Naive thymus-derived CD8-positive, alpha-beta T cell (primary cell): ENCODE measurements around the gene RLF. TPM values are rescaled to one million over a fixed set of nuclear protein-coding genes. Genes with fewer than 3 reads are reported as not detected.

Source experiments
- ATAC-seq, 2 donors: fragments of 150-1000 bp; cut with Tn5 transposase in 1 of 2; sonication (Bioruptor Pico), chemical (Tn5 transposase) in 1 of 2; 1 replicate in 1 of 2; 2 replicates in 1 of 2; pipeline ENCODE4 v1.10.0; 2021; ENCODE audit warnings: mild to moderate bottlenecking in 2 of 2, moderate library complexity in 2 of 2
- POLR2A ChIA-PET: fragments of 350-600 bp; sonication (Branson Sonifier 250); formaldehyde crosslinking; loops from one replicate; lab custom pipeline; 2021; ENCODE audit warnings: antibody characterized with exemption; lab: Charles Lee
- DNase-seq, 10 donors: peaks; one replicate each; pipeline versions ENCODE4 v3.0.0 to v3.0.0-alpha.2; 2020 to 2022
- H3K27ac Mint-ChIP-seq, 10 donors: one replicate each; pipeline ENCODE4 v1.8.0; 2020 to 2022; ENCODE audit warnings: mild to moderate bottlenecking in 10 of 10, mixed read lengths in 10 of 10, moderate library complexity in 4 of 10, inconsistent platforms in 1 of 10
- H3K27me3 Mint-ChIP-seq, 5 donors: one replicate each; pipeline ENCODE4 v1.8.0; 2021 to 2022; ENCODE audit warnings: mixed read lengths in 5 of 5
- H3K36me3 Mint-ChIP-seq, 3 donors: one replicate each; pipeline ENCODE4 v1.8.0; 2020 to 2022; ENCODE audit warnings: mixed read lengths in 3 of 3, mild to moderate bottlenecking in 2 of 3, inconsistent platforms in 1 of 3
- H3K4me1 Mint-ChIP-seq, 4 donors: one replicate each; pipeline ENCODE4 v1.8.0; 2021 to 2022; ENCODE audit warnings: mixed read lengths in 4 of 4
- H3K4me3 Mint-ChIP-seq, 10 donors: one replicate each; pipeline ENCODE4 v1.8.0; 2020 to 2022; ENCODE audit warnings: mild to moderate bottlenecking in 10 of 10, mixed read lengths in 10 of 10, moderate library complexity in 6 of 10, inconsistent platforms in 1 of 10
- H3K9me3 Mint-ChIP-seq, 9 donors: one replicate each; pipeline ENCODE4 v1.8.0; 2020 to 2022; ENCODE audit warnings: mixed read lengths in 9 of 9, mild to moderate bottlenecking in 3 of 9, inconsistent platforms in 1 of 9, moderate library complexity in 1 of 9
- polyA plus RNA-seq, 3 donors: library from polyadenylated mRNA; unstranded; fragments of 300-500 nt; fragmentation: Illumina TruSeq; gene quantifications; one replicate each; pipeline ENCODE4 v1.2.3, GENCODE V29; 2021
- total RNA-seq, 8 experiments: library from RNA in 2 of 8; stranded (reverse) in 2 of 8; gene quantifications; one replicate each; pipeline ENCODE4 v1.2.3 and lab custom pipeline; 2021 to 2026

The RLF gene, protein sequence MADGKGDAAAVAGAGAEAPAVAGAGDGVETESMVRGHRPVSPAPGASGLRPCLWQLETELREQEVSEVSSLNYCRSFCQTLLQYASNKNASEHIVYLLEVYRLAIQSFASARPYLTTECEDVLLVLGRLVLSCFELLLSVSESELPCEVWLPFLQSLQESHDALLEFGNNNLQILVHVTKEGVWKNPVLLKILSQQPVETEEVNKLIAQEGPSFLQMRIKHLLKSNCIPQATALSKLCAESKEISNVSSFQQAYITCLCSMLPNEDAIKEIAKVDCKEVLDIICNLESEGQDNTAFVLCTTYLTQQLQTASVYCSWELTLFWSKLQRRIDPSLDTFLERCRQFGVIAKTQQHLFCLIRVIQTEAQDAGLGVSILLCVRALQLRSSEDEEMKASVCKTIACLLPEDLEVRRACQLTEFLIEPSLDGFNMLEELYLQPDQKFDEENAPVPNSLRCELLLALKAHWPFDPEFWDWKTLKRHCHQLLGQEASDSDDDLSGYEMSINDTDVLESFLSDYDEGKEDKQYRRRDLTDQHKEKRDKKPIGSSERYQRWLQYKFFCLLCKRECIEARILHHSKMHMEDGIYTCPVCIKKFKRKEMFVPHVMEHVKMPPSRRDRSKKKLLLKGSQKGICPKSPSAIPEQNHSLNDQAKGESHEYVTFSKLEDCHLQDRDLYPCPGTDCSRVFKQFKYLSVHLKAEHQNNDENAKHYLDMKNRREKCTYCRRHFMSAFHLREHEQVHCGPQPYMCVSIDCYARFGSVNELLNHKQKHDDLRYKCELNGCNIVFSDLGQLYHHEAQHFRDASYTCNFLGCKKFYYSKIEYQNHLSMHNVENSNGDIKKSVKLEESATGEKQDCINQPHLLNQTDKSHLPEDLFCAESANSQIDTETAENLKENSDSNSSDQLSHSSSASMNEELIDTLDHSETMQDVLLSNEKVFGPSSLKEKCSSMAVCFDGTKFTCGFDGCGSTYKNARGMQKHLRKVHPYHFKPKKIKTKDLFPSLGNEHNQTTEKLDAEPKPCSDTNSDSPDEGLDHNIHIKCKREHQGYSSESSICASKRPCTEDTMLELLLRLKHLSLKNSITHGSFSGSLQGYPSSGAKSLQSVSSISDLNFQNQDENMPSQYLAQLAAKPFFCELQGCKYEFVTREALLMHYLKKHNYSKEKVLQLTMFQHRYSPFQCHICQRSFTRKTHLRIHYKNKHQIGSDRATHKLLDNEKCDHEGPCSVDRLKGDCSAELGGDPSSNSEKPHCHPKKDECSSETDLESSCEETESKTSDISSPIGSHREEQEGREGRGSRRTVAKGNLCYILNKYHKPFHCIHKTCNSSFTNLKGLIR (N-terminal part only)
- 10 to 100 TPM; 25.2 to 25.9 TPM for total RNA-seq
- 1 to 10 TPM; 6.8 to 9.5 (median 8.7) TPM for polyA plus RNA-seq
- 80.7 to 187 (median 118) reads per million in 6 experiments for total RNA-seq (lab: John Stamatoyannopoulos, UW)

- peak; percentile 91 to 93 for ATAC-seq
- H3K36me3 Mint-ChIP-seq = peaks cover 0 to 3% (median 2%) of the 10 kb centered on the region in 3 donors
These were observed at the start of gene RLF for GRCh38 chr1:40161125-40161887. TSS of gene RLF (plus strand) at chr1:40161387. CDS start at chr1:40161400, 13 bp downstream.

DNA sequence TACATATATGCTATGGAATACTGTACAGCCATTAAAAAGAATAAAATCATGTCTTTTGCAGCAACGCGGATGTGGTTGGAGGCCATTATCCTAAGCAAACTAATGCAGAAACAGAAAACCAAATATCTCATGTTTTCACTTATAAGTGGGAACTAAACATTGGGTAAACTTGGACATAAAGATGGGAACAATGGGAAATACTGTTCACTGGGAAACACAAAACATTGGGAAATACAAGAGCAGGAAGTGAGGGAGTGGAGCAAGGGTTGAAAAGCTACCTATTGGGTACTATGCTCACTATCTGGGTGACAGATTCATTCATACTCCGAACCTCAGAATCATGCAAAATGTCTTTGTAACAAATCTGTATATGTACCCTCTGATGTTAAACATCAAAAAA lies 46.8 kb upstream of the RLF start:
- ATAC-seq = no peak
- Mint-ChIP-seq H3K4me1 (no peaks in the 10 kb centered on the region), H3K4me3 (no peak overlapping the region), H3K36me3 (peaks cover 0 to 21% (median 16%) of the 10 kb centered on the region in 3 donors), H3K27me3 (peaks cover 6 to 27% (median 18%) of the 10 kb centered on the region in 5 donors), H3K27ac (no peak overlapping the region), H3K9me3 (peaks cover 0 to 31% (median 25%) of the 10 kb centered on the region in 9 donors)
- POLR2A ChIA-PET = no interaction called here
- DNase-seq = no peak

More at GRCh38 chr1:40161125-40161887, at the start of gene RLF:
- H3K9me3 Mint-ChIP-seq = no peaks in the 10 kb centered on the region
- no peak within 1 kb of the TSS for H3K27ac Mint-ChIP-seq
- H3K4me1 Mint-ChIP-seq = peaks cover 6 to 25% (median 15%) of the 10 kb centered on the region in 4 donors
- no peaks in the 10 kb centered on the region for H3K27me3 Mint-ChIP-seq
- POLR2A ChIA-PET = interaction anchor here (0.7 to 2.2 kb wide), 8 partner anchors 12 to 155 kb away, joined by 3 to 5 read pairs (median 4); partner anchors contain the start of gene COL9A2
- DNase-seq = peak; percentile 90 to 97 (median 94)
- H3K4me3 Mint-ChIP-seq = peak within 1 kb of the TSS in 1 of 10 donors; percentile 20

DNA sequence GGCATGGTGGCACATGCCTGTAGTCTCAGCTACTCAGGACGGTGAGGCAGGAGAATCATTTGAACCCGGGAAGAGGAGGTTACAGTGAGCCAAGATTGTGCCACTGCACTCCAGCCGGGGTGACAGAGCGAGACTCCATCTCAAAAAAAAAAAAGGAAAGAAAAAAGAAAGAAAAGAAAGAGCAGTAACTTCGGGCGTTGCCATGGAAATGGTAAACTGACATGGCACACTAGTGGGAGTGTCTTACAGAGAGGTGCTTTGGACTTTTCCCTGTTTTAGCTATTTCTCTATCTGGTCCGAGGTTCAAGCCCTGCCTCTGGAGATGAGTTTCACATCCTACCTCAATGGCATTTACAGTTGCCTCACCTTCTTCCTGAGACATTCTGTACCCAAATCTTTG lies 41.1 kb upstream of the RLF start:
- H3K27me3 Mint-ChIP-seq = peaks cover 0 to 12% (median 0%) of the 10 kb centered on the region in 5 donors
- no peak for DNase-seq
- no peak for ATAC-seq

DNA sequence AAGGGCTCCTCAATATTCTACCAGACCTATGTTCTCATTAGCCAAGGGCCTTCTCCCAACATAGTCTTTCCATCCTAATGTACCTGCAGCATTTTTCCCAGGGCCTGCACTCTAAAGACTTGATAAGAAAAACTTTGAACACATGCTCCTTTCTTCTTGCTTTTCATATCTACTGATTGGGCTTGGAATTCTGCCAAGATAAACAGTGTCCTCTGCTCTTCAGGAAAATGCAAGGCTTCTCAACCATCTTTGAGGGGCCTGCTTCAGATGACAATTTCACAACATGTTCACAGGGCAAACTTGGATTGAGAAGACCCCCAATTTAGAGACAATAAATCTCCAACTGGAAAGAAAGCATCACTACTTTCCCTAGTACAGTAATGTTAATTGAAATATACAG lies 38.3 kb upstream of the RLF start:
- Mint-ChIP-seq H3K27ac (no peak overlapping the region), H3K36me3 (no peaks in the 10 kb centered on the region), H3K9me3 (no peaks in the 10 kb centered on the region), H3K27me3 (peaks cover 0 to 8% (median 0%) of the 10 kb centered on the region in 5 donors), H3K4me3 (no peak overlapping the region), H3K4me1 (no peaks in the 10 kb centered on the region)
- ATAC-seq (no peak), DNase-seq (no peak)
- POLR2A ChIA-PET = no interaction called here

More for the DNA sequence above, 41.1 kb upstream of the RLF start:
- Mint-ChIP-seq H3K4me1 (no peaks in the 10 kb centered on the region), H3K36me3 (no peaks in the 10 kb centered on the region), H3K4me3 (no peak overlapping the region), H3K9me3 (no peaks in the 10 kb centered on the region), H3K27ac (no peak overlapping the region)
- POLR2A ChIA-PET = no interaction called here

DNA sequence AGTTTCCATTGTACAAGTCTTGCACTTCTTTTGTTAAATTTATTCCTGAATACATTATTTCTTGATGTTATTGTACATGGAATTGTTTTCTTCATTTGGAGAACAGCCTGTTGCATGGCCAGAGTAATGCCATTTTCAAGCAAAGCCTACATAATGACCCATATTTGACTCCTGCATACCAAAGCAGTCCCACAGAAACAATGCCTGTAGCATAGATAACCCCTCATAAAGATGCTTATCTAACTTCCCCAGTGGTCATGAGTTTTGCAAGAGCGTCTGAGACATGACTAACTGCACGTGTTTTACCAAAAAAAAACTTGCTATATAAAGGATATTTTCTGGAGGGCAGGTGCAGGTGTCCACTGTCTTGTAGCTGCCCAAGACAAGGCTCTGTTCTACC lies 30.3 kb upstream of the RLF start:
- ATAC-seq (no peak), DNase-seq (no peak)
- H3K9me3 Mint-ChIP-seq = no peaks in the 10 kb centered on the region
- H3K4me3 Mint-ChIP-seq = no peak overlapping the region
- POLR2A ChIA-PET = no interaction called here
- no peak overlapping the region for H3K27ac Mint-ChIP-seq
- H3K36me3 Mint-ChIP-seq = peaks cover 0 to 3% (median 0%) of the 10 kb centered on the region in 3 donors
- peaks cover 5 to 28% (median 8%) of the 10 kb centered on the region in 5 donors for H3K27me3 Mint-ChIP-seq
- H3K4me1 Mint-ChIP-seq = no peaks in the 10 kb centered on the region

DNA sequence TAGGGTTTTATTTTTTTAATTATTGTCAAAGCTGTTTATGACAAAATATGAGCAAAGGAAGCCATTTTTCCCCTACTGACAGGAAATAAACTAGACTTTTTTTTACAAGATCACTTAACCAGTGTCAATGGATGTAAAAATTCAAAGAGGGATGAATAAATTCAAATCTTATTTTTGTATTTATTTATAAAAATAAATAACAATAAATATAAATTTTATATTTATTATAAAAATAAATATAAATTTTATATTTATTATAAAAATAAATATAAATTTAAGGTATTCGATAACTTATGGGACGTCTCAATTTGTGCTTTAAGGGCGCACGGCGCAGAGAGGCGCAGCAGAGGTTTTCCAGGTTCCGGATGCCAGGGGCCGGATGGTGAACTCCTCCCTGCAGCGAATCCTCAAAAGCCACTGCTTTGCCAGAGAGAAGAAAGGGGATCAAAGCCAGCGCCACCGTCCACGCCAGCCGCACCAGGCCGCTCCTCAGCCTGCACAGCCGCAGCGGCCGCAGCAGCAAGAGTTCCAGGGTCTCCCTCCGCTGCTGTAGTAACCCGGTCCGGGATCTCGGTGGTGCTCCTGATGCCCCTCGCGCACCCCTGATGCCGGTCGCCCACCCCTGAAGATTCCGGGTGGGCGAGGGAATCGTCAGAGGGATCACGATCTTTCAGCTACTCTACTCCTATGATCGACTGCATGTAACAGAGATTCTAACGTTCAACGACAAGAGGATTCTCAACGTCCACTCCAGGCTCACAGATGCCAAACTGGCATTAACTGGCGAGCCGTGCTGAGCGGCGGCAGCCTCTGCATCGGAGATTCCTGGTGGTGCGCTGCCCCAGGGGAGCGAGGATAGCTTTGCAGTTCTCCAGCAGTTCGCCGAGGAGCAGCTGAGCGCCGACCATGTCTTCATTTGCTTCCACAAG lies 28.5 kb upstream of the RLF start:
- Mint-ChIP-seq H3K27ac (no peak overlapping the region), H3K4me1 (no peaks in the 10 kb centered on the region), H3K27me3 (peaks cover 5 to 28% (median 8%) of the 10 kb centered on the region in 5 donors), H3K36me3 (peaks cover 0 to 3% (median 0%) of the 10 kb centered on the region in 3 donors), H3K9me3 (no peaks in the 10 kb centered on the region), H3K4me3 (peak overlapping the region in 1 of 10 donors; percentile 70)
- POLR2A ChIA-PET = no interaction called here
- ATAC-seq (no peak), DNase-seq (no peak)

DNA sequence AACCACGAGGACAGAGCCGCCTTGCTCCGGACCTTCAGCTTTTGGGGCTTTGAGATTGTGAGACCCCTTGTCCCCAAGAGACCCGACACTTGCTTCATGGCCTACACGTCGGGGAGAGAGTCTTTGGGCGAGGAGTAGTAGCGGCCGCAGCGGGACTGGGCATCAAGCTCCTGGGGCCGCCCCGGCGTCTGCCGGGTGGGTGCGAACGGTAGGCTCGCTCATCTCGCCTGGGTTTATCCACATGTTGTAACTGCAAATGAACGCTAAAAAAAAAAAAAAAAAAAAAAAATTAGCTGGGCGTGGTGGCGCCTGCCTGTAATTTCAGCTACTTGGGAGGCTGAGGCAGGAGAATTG lies 27.9 kb upstream of the RLF start:
- DNase-seq (no peak), ATAC-seq (no peak)
- no peak overlapping the region for H3K4me3 Mint-ChIP-seq
- H3K36me3 Mint-ChIP-seq = peaks cover 0 to 3% (median 0%) of the 10 kb centered on the region in 3 donors
- H3K27ac Mint-ChIP-seq = no peak overlapping the region
- POLR2A ChIA-PET = no interaction called here
- H3K4me1 Mint-ChIP-seq = no peaks in the 10 kb centered on the region
- H3K27me3 Mint-ChIP-seq = peaks cover 5 to 28% (median 8%) of the 10 kb centered on the region in 5 donors
- H3K9me3 Mint-ChIP-seq = no peaks in the 10 kb centered on the region

- POLR2A ChIA-PET = no interaction called here
- peaks cover 5 to 28% (median 8%) of the 10 kb centered on the region in 5 donors for H3K27me3 Mint-ChIP-seq
- ATAC-seq (no peak), DNase-seq (no peak)
- H3K4me3 Mint-ChIP-seq = no peak overlapping the region
- H3K4me1 Mint-ChIP-seq = no peaks in the 10 kb centered on the region
- no peak overlapping the region for H3K27ac Mint-ChIP-seq
- no peaks in the 10 kb centered on the region for H3K9me3 Mint-ChIP-seq
- H3K36me3 Mint-ChIP-seq = peaks cover 0 to 3% (median 0%) of the 10 kb centered on the region in 3 donors
These were observed 27.3 kb upstream of the RLF start for GRCh38 chr1:40133839-40134238.

- POLR2A ChIA-PET = no interaction called here
- ATAC-seq = no peak
- peaks cover 3 to 9% (median 8%) of the 10 kb centered on the region in 4 donors for H3K4me1 Mint-ChIP-seq
- no peak for DNase-seq
- H3K9me3 Mint-ChIP-seq = no peaks in the 10 kb centered on the region
- H3K4me3 Mint-ChIP-seq = no peak overlapping the region
- H3K27ac Mint-ChIP-seq = peak overlapping the region in 1 of 10 donors; percentile 8
- H3K36me3 Mint-ChIP-seq = no peaks in the 10 kb centered on the region
- peaks cover 6 to 16% (median 10%) of the 10 kb centered on the region in 5 donors for H3K27me3 Mint-ChIP-seq
These were observed 20.8 kb upstream of the RLF start for GRCh38 chr1:40140211-40140973.

DNA sequence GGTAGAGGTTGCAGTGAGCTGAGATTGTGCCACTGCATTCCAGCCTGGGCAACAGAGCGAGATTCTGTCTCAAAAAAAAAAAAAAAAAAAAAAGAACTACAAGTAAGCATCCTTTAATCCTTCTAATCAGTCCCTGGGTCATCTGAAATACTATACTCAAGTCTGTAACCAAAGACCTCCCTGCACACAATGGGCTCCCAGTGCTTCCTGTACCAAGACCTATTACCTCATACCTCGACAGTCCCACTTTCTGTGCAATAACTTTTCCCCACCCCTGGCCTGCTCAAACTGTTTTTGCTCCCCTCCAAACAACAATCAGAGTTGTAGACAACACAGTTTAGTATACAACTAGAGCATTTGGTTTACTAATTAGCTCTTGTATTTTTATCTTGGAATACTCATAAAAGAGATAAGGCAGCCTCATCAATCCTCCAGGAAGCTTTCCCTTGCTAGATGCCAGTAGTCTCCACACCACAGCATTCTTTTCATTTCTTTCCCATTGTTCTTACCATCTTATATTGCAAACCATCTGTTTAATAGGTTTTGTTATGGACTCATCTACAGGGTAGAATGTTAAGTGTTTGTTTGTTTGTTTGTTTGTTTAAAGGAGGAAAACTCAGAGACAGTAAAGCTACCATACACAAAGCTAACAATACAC lies 19.2 kb upstream of the RLF start:
- H3K27me3 Mint-ChIP-seq = peaks cover 5 to 22% (median 12%) of the 10 kb centered on the region in 5 donors
- no peak for ATAC-seq
- H3K4me3 Mint-ChIP-seq = no peak overlapping the region
- H3K9me3 Mint-ChIP-seq = no peaks in the 10 kb centered on the region
- no peak overlapping the region for H3K27ac Mint-ChIP-seq
- peaks cover 3 to 9% (median 8%) of the 10 kb centered on the region in 4 donors for H3K4me1 Mint-ChIP-seq
- POLR2A ChIA-PET = no interaction called here
- no peaks in the 10 kb centered on the region for H3K36me3 Mint-ChIP-seq
- no peak for DNase-seq
